HepG2 (cell line): Measurements from ENCODE around the gene USP24. TPM values are rescaled to one million over a fixed set of nuclear protein-coding genes. Genes with fewer than 3 reads are reported as not detected.
A peak's percentile ranks its signal among the peaks of the same experiment; 100 is the strongest.

Experiments
- CCDC6 ChIP-seq: sonication (generic); formaldehyde crosslinking; IDR thresholded peaks from 2 replicates; pipeline ENCODE4 v1.8.1; 2022; ENCODE audit warnings: mild to moderate bottlenecking, missing genetic modification reagents, moderate library complexity
- CREM ChIP-seq, 2 experiments: sonication (generic) in 1 of 2; formaldehyde crosslinking in 1 of 2; IDR thresholded peaks; 2 replicates each; pipeline versions ENCODE4 v1.4.0 to v1.6.1; 2016 to 2020; ENCODE audit warnings: antibody characterized with exemption in 1 of 2, mild to moderate bottlenecking in 1 of 2, missing genetic modification reagents in 1 of 2
- NCOR1 ChIP-seq: fragments of 200-600 bp; sonication (generic); IDR thresholded peaks from 2 replicates; pipeline ENCODE4 v1.7.0; 2017; ENCODE audit warnings: antibody characterized with exemption, low read length, borderline replicate concordance
- NONO ChIP-seq, 2 experiments: fragments of 450-650 bp in 1 of 2; sonication (generic) in 1 of 2; formaldehyde crosslinking in 1 of 2; IDR thresholded peaks in 1 of 2; conservative IDR thresholded peaks in 1 of 2; 2 replicates each; pipeline versions ENCODE4 v1.6.1 to v1.8.0; 2017 to 2022; ENCODE audit warnings: mild to moderate bottlenecking in 1 of 2, missing genetic modification reagents in 1 of 2, moderate library complexity in 1 of 2
- NR2F2 ChIP-seq: IDR thresholded peaks from 2 replicates; pipeline ENCODE4 v1.6.1; 2012; ENCODE audit warnings: low read depth, inconsistent platforms, borderline replicate concordance
- RARG ChIP-seq: sonication (generic); formaldehyde crosslinking; IDR thresholded peaks from 2 replicates; pipeline ENCODE4 v1.4.0; 2020; ENCODE audit warnings: low read depth, mild to moderate bottlenecking, missing genetic modification reagents
- REL ChIP-seq: sonication (generic); formaldehyde crosslinking; conservative IDR thresholded peaks from 2 replicates; pipeline ENCODE4 v1.8.0; 2022; ENCODE audit warnings: mild to moderate bottlenecking, missing genetic modification reagents, moderate library complexity
- SKI ChIP-seq: fragments of 450-650 bp; IDR thresholded peaks from one replicate; pipeline ENCODE4 v1.6.1; 2018; ENCODE audit warnings: mild to moderate bottlenecking; ENCODE audit not compliant: partially characterized antibody
- SOX5 ChIP-seq: IDR thresholded peaks from 2 replicates; pipeline ENCODE4 v1.6.1; 2016; ENCODE audit warnings: borderline replicate concordance
- SUZ12 ChIP-seq: fragments of 150-350 bp; IDR thresholded peaks from 2 replicates; pipeline ENCODE4 v1.6.1; 2014; ENCODE audit warnings: low read depth, low read length
- TBL1XR1 ChIP-seq: fragments of 150-350 bp; IDR thresholded peaks from 2 replicates; pipeline ENCODE4 v1.6.1; 2014; ENCODE audit warnings: borderline replicate concordance, low read length; ENCODE audit not compliant: partially characterized antibody
- ZNF44 ChIP-seq: sonication (generic); formaldehyde crosslinking; IDR thresholded peaks from 2 replicates; pipeline ENCODE4 v1.5.1; 2020; ENCODE audit warnings: mild to moderate bottlenecking, missing genetic modification reagents
- ZNF720 ChIP-seq: sonication (generic); formaldehyde crosslinking; IDR thresholded peaks from 2 replicates; pipeline ENCODE4 v1.4.0; 2020; ENCODE audit warnings: missing genetic modification reagents
- ZNF775 ChIP-seq: sonication (generic); formaldehyde crosslinking; IDR thresholded peaks from 2 replicates; pipeline ENCODE4 v1.4.0; 2020; ENCODE audit warnings: missing genetic modification reagents, mild to moderate bottlenecking, moderate library complexity, borderline replicate concordance
- ZNF777 ChIP-seq: sonication (generic); formaldehyde crosslinking; IDR thresholded peaks from 2 replicates; pipeline ENCODE4 v1.4.0; 2020; ENCODE audit warnings: missing genetic modification reagents
- polyA plus RNA-seq, 8 experiments: library from polyadenylated mRNA; depleted of rRNA in 3 of 8; stranded (reverse) in 7 of 8; unstranded in 1 of 8; fragments of >200 nt; fragmentation: Illumina TruSeq in 4 of 8; extraction: Trizol in 4 of 8; gene quantifications; 2 replicates each; pipeline versions ENCODE4 v1.2.1 to v1.2.3, GENCODE V29; 2011 to 2016; ENCODE audit warnings: low read depth in 4 of 8, missing spikeins in 1 of 8, mixed read lengths in 1 of 8; ENCODE audit not compliant: insufficient read depth in 1 of 8
- total RNA-seq, 5 experiments: library from RNA; depleted of rRNA; stranded (reverse); fragments of >200 nt; fragmentation: Illumina TruSeq; extraction: Trizol; gene quantifications; 2 replicates each; pipeline ENCODE4 v1.2.3, GENCODE V29; 2016; ENCODE audit warnings: low read depth in 1 of 5
- TF ChIP-seq, protein P1 (sequence below): sonication (generic); formaldehyde crosslinking; IDR thresholded peaks from 2 replicates; pipeline ENCODE4 v1.5.1; 2020; ENCODE audit warnings: mild to moderate bottlenecking, moderate library complexity, missing genetic modification reagents
- TF ChIP-seq, protein P2 (sequence below), 2 experiments: sonication (generic) in 1 of 2; formaldehyde crosslinking in 1 of 2; IDR thresholded peaks; 2 replicates each; pipeline versions ENCODE4 v1.4.0 to v1.6.1; 2016 to 2020; ENCODE audit warnings: borderline replicate concordance in 1 of 2, low read depth in 1 of 2, mild to moderate bottlenecking in 1 of 2, missing genetic modification reagents in 1 of 2
- TF ChIP-seq, protein P3 (sequence below): sonication (generic); formaldehyde crosslinking; IDR thresholded peaks from 2 replicates; pipeline ENCODE4 v1.5.0; 2020; ENCODE audit warnings: missing genetic modification reagents
- TF ChIP-seq, protein P4 (sequence below): sonication (generic); formaldehyde crosslinking; conservative IDR thresholded peaks from 2 replicates; pipeline ENCODE4 v1.5.0; 2020; ENCODE audit warnings: missing genetic modification reagents
- TF ChIP-seq, protein P5 (sequence below): IDR thresholded peaks from 2 replicates; pipeline ENCODE4 v1.6.1; 2012; ENCODE audit warnings: inconsistent platforms

USP24 gene
- total and polyA plus RNA-seq, 2 of the 13 experiments (the other 11 are each of a cell fraction or from before 2014, with no cell fraction given) = 18.8 to 47.6 TPM

DNA sequence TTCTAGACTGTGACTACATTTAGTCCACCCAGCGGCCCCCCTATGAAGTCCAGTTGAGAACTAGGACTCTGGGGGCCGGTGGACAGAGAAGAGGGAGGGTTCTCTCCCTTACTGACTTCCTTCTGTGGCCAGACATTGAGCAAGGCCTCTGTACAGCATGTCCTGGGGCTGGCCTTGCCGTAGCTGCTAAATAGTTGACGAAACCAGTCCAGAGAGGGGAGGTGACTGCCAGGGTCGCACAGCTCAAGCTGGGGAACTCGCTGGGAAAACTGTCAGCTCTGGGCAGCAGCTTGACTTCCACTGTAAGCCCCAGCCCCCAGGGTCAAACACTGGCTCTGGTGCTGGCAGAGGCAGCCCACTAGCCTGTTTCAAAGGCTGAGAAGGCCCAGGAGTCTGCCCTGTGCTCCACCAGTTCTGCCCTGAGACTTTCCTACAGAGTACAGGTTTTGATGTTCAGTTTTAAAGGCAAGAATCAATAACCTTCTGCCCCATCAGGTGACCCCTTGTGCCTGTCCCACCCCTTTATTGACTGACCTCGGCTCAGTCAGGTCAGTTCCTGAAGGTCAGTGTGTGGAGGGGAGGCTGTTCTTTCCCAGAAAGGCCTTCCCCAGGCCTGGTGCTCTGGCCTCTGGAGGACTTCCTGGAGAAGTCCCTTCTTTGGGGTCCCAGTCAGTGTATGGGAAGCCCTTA, 161.8 kb downstream of the USP24 start (continued):
- TF ChIP-seq, protein P1, sequence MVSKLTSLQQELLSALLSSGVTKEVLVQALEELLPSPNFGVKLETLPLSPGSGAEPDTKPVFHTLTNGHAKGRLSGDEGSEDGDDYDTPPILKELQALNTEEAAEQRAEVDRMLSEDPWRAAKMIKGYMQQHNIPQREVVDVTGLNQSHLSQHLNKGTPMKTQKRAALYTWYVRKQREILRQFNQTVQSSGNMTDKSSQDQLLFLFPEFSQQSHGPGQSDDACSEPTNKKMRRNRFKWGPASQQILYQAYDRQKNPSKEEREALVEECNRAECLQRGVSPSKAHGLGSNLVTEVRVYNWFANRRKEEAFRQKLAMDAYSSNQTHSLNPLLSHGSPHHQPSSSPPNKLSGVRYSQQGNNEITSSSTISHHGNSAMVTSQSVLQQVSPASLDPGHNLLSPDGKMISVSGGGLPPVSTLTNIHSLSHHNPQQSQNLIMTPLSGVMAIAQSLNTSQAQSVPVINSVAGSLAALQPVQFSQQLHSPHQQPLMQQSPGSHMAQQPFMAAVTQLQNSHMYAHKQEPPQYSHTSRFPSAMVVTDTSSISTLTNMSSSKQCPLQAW (CRISPR knock-in tag) = 0 out of 2 replicates have a peak, but pooled peaks have one; percentile 19
- TF ChIP-seq ZNF44 (CRISPR knock-in tag) = no peak
- peak; percentile 73; the same call in 1 of the 2 replicates for TF ChIP-seq NCOR1
- TF ChIP-seq SUZ12 = no peak
- TF ChIP-seq ZNF720 (CRISPR knock-in tag) = no peak
- TF ChIP-seq ZNF775 (CRISPR knock-in tag) = no peak
- TF ChIP-seq NONO (IDR thresholded peaks at IDR 0.05) = no peak
- peak; percentile 57; the same call in 1 of the 2 replicates for TF ChIP-seq NONO (CRISPR knock-in tag; conservative IDR thresholded peaks at IDR 0.05)
- TF ChIP-seq RARG (CRISPR knock-in tag) = no peak
- no peak for TF ChIP-seq ZNF777 (CRISPR knock-in tag)
- TF ChIP-seq SKI = peak; percentile 33
- TF ChIP-seq, protein P2, sequence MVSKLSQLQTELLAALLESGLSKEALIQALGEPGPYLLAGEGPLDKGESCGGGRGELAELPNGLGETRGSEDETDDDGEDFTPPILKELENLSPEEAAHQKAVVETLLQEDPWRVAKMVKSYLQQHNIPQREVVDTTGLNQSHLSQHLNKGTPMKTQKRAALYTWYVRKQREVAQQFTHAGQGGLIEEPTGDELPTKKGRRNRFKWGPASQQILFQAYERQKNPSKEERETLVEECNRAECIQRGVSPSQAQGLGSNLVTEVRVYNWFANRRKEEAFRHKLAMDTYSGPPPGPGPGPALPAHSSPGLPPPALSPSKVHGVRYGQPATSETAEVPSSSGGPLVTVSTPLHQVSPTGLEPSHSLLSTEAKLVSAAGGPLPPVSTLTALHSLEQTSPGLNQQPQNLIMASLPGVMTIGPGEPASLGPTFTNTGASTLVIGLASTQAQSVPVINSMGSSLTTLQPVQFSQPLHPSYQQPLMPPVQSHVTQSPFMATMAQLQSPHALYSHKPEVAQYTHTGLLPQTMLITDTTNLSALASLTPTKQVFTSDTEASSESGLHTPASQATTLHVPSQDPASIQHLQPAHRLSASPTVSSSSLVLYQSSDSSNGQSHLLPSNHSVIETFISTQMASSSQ (IDR thresholded peaks at IDR 0.05; ENCODE audit: low read depth) = 0 out of 2 replicates have a peak, but pooled peaks have one; percentile 49
- TF ChIP-seq, protein P2 (CRISPR knock-in tag; IDR thresholded peaks at IDR 0.05; ENCODE audit: borderline replicate concordance) = no peak
- TF ChIP-seq SOX5 (CRISPR knock-in tag) = no peak
- TF ChIP-seq, protein P3, sequence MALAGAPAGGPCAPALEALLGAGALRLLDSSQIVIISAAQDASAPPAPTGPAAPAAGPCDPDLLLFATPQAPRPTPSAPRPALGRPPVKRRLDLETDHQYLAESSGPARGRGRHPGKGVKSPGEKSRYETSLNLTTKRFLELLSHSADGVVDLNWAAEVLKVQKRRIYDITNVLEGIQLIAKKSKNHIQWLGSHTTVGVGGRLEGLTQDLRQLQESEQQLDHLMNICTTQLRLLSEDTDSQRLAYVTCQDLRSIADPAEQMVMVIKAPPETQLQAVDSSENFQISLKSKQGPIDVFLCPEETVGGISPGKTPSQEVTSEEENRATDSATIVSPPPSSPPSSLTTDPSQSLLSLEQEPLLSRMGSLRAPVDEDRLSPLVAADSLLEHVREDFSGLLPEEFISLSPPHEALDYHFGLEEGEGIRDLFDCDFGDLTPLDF (CRISPR knock-in tag) = no peak
- 0 out of 2 replicates have a peak, but pooled peaks have one; percentile 36 for TF ChIP-seq CCDC6
- no peak for TF ChIP-seq TBL1XR1
- TF ChIP-seq NR2F2 = peak; percentile 99
- TF ChIP-seq, protein P4, sequence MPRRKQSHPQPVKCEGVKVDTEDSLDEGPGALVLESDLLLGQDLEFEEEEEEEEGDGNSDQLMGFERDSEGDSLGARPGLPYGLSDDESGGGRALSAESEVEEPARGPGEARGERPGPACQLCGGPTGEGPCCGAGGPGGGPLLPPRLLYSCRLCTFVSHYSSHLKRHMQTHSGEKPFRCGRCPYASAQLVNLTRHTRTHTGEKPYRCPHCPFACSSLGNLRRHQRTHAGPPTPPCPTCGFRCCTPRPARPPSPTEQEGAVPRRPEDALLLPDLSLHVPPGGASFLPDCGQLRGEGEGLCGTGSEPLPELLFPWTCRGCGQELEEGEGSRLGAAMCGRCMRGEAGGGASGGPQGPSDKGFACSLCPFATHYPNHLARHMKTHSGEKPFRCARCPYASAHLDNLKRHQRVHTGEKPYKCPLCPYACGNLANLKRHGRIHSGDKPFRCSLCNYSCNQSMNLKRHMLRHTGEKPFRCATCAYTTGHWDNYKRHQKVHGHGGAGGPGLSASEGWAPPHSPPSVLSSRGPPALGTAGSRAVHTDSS (CRISPR knock-in tag) = no peak
- TF ChIP-seq, protein P5, sequence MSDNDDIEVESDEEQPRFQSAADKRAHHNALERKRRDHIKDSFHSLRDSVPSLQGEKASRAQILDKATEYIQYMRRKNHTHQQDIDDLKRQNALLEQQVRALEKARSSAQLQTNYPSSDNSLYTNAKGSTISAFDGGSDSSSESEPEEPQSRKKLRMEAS = peak; percentile 30; the same call in 1 of the 2 replicates
- TF ChIP-seq CREM (IDR thresholded peaks at IDR 0.05) = peak; percentile 38; the same call in 1 of the 2 replicates
- no peak for TF ChIP-seq CREM (CRISPR knock-in tag; IDR thresholded peaks at IDR 0.05)
- TF ChIP-seq REL (CRISPR knock-in tag) = no peak
